Neural progenitor cell (in vitro differentiated cells): ENCODE measurements around the gene PRSS27. TPM values are rescaled to one million over a fixed set of nuclear protein-coding genes. Genes with fewer than 3 reads are reported as not detected.
A peak's percentile ranks its signal among the peaks of the same experiment; 100 is the strongest.
"Not testable (repeated sequence)": the region's sequence is repeated elsewhere in the genome, so short reads cannot be mapped to it uniquely, and the experiment has no call there.

Source experiments
- DNase-seq: peaks from one replicate; pipeline ENCODE4 v3.0.0-alpha.2; 2016; ENCODE audit warnings: low spot score
- H2AFZ ChIP-seq: fragments of 200-600 bp; sonication (generic); replicated peaks from 2 replicates; pipeline ENCODE4 v1.6.1; 2016; ENCODE audit warnings: antibody characterized with exemption
- H3F3A ChIP-seq: fragments of 200-600 bp; sonication (generic); 2 replicates; pipeline ENCODE4 v1.6.1; 2016; ENCODE audit warnings: antibody characterized with exemption, low read depth
- H3K27ac ChIP-seq: fragments of 200-600 bp; sonication (generic); 2 replicates; pipeline ENCODE4 v1.5.1; 2016; ENCODE audit warnings: mild to moderate bottlenecking
- H3K27me3 ChIP-seq: fragments of 200-600 bp; sonication (generic); 2 replicates; pipeline ENCODE4 v1.6.1; 2016; ENCODE audit warnings: mild to moderate bottlenecking, moderate library complexity
- H3K36me3 ChIP-seq: fragments of 200-600 bp; sonication (generic); 2 replicates; pipeline ENCODE4 v1.5.1; 2016
- H3K4me1 ChIP-seq: fragments of 200-600 bp; sonication (generic); 2 replicates; pipeline ENCODE4 v1.6.1; 2016; ENCODE audit warnings: mixed run types
- H3K4me2 ChIP-seq: fragments of 200-600 bp; sonication (generic); 2 replicates; pipeline ENCODE4 v1.6.1; 2016
- H3K4me3 ChIP-seq: fragments of 200-600 bp; sonication (generic); 2 replicates; pipeline ENCODE4 v1.5.1; 2016
- H3K79me2 ChIP-seq: fragments of 200-600 bp; sonication (generic); 2 replicates; pipeline ENCODE4 v1.6.1; 2016; ENCODE audit warnings: low read depth
- H3K9ac ChIP-seq: fragments of 200-600 bp; sonication (generic); 2 replicates; pipeline ENCODE4 v1.6.1; 2016
- H3K9me3 ChIP-seq: fragments of 200-600 bp; sonication (generic); 2 replicates; pipeline ENCODE4 v1.5.1; 2016; ENCODE audit warnings: low read depth
- H4K20me1 ChIP-seq: fragments of 200-600 bp; sonication (generic); 2 replicates; pipeline ENCODE4 v1.6.1; 2016; ENCODE audit warnings: low read depth
- H3K27ac Mint-ChIP-seq: 3 replicates; pipeline ENCODE4 v1.8.0; 2021; ENCODE audit warnings: mixed read lengths
- H3K27me3 Mint-ChIP-seq: 2 replicates; pipeline ENCODE4 v1.8.0; 2022; ENCODE audit warnings: low read depth, mild to moderate bottlenecking, inconsistent platforms, moderate library complexity, mixed read lengths; ENCODE audit not compliant: insufficient read depth
- H3K36me3 Mint-ChIP-seq: 3 replicates; pipeline ENCODE4 v1.8.0; 2021; ENCODE audit warnings: mixed read lengths
- H3K4me1 Mint-ChIP-seq: 3 replicates; pipeline ENCODE4 v1.8.0; 2021; ENCODE audit warnings: mixed read lengths
- H3K4me3 Mint-ChIP-seq: 3 replicates; pipeline ENCODE4 v1.8.0; 2021; ENCODE audit warnings: mild to moderate bottlenecking, moderate library complexity, mixed read lengths
- H3K9me3 Mint-ChIP-seq: 3 replicates; pipeline ENCODE4 v1.8.0; 2020; ENCODE audit warnings: mixed read lengths
- EZH2 ChIP-seq: fragments of 200-600 bp; sonication (generic); IDR thresholded peaks from 2 replicates; pipeline ENCODE4 v1.6.1; 2017; ENCODE audit warnings: antibody characterized with exemption, mild to moderate bottlenecking, moderate library complexity
- EZH2phosphoT487 ChIP-seq: fragments of 200-600 bp; sonication (generic); IDR thresholded peaks from 2 replicates; pipeline ENCODE4 v1.6.1; 2017; ENCODE audit warnings: antibody characterized with exemption
- total RNA-seq: library from RNA; depleted of rRNA; stranded (reverse); fragments of >200 nt; gene quantifications from 2 replicates; pipeline ENCODE4 v1.2.3, GENCODE V29; 2015; ENCODE audit warnings: low replicate concordance
- TF ChIP-seq, protein P1 (sequence below): fragments of 200-600 bp; sonication (generic); IDR thresholded peaks from 2 replicates; pipeline ENCODE4 v1.5.1; 2017; ENCODE audit warnings: antibody characterized with exemption, mild to moderate bottlenecking

Gene PRSS27
- total RNA-seq, 1 donor from 2014 or later: 1.8 TPM

DNA sequence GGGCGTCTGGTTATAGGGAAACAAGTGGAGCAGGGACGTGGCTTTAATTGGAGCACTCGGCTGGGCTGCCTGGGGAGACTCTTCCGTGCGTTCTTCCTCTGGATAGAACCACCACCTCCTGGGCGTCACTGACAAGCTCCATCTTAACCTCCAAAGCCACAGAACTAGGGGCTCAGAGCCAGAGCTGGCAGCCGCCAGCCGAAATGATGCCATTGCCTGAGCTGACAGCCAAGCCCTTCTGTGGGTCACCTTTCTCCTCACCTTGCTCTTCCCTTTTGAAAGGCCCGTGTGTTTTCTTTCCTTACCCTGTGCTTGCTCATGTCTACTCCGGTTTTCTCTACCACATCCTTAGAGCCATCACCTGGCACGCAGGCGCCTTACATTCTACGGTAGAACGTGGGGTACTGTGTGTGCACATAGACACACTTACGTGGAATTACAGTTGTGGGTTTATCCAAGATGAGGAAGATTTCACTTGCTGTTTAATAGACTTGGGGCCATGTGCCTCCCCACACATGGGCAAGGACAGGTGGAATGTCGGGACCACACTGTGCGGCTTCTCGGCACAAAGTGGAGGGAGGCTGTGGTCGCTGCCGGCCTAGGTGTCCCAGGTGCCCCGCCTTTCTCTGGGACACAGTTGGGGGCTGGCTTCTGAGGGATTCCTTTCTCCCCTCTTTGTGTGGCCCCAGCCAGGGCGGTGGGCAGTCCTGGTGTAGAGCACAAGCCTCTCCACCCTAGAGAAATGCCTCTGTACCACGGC is 41.6 kb downstream of the PRSS27 start:
- H3K4me1 Mint-ChIP-seq: peaks cover 13% of the 10 kb centered on the region
- not testable (repeated sequence) for DNase-seq, H3K27ac Mint-ChIP-seq, H3K27ac ChIP-seq, H3K4me1 ChIP-seq, H3K36me3 Mint-ChIP-seq, H4K20me1 ChIP-seq, H3K27me3 Mint-ChIP-seq, H3K9ac ChIP-seq, H3K9me3 Mint-ChIP-seq, H2AFZ ChIP-seq, H3K4me3 ChIP-seq, H3K4me2 ChIP-seq, H3K4me3 Mint-ChIP-seq, H3K27me3 ChIP-seq, H3K36me3 ChIP-seq, H3K9me3 ChIP-seq
- peaks cover 20% of the 10 kb centered on the region for H3F3A ChIP-seq
- H3K79me2 ChIP-seq: peaks cover 23% of the 10 kb centered on the region

DNA sequence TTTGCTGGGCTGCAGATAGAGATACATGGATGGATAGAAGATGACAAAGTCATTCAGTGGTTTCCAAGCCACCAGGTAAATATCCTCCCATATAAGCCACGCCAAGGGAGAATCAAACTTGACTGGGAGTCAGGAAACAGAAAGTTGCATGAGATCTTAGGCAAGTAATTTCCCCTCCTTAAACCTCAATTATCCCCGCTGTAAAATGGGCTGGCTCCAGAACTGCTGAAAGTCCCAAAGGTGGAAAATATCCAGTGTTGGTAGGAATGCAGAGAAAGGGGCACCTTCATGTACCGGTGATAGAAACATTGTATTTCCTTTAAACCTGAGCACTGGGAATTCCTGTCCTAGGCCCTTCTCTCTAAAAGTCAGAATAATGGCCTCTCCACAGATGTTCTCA is 43.1 kb downstream of the PRSS27 start:
- H4K20me1 ChIP-seq, H3K4me3 Mint-ChIP-seq, H3K27me3 Mint-ChIP-seq, H3K27me3 ChIP-seq, H3K36me3 ChIP-seq, H3K9me3 Mint-ChIP-seq, H3K9me3 ChIP-seq, H3K4me3 ChIP-seq, H3K36me3 Mint-ChIP-seq, H3K27ac ChIP-seq, H3K4me2 ChIP-seq, H3K9ac ChIP-seq, DNase-seq, H2AFZ ChIP-seq: not testable (repeated sequence)
- H3F3A ChIP-seq: peaks cover 27% of the 10 kb centered on the region
- Mint-ChIP-seq H3K4me1 (peaks cover 13% of the 10 kb centered on the region), H3K27ac (peak overlapping the region; percentile 76)
- peaks cover 20% of the 10 kb centered on the region for H3K79me2 ChIP-seq
- H3K4me1 ChIP-seq: peaks cover 13% of the 10 kb centered on the region

DNA sequence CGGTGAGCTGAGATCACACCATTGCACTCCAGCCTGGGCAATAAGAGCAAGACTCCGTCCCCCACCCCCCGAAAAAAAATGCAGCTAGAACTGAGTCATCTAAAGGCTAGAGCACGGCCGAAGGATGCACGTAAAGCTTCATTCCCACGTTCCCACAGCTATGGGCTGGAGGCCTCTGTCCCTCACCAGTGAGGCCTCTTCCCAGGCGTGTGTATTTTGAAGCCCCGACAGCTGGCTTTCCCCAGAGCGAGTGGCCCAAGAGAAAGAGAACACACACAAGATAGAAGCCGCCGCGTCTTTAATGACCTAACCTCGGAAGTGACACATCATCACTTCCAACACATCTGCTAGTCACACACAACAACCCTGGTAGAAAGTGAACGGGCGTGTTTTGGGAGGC is 44.3 kb downstream of the PRSS27 start:
- peaks cover 2% of the 10 kb centered on the region for H3K36me3 Mint-ChIP-seq
- Histone ChIP-seq H3K27me3 (no peaks in the 10 kb centered on the region), H2AFZ (no peak overlapping the region), H3K9ac (no peak overlapping the region), H3K4me2 (no peak overlapping the region), H3K4me1 (peaks cover 6% of the 10 kb centered on the region), H4K20me1 (peaks cover 14% of the 10 kb centered on the region), H3K9me3 (no peaks in the 10 kb centered on the region), H3K27ac (no peak overlapping the region), H3K79me2 (peaks cover 13% of the 10 kb centered on the region), H3K4me3 (no peak overlapping the region), H3F3A (peaks cover 21% of the 10 kb centered on the region), H3K36me3 (no peaks in the 10 kb centered on the region)
- TF ChIP-seq EZH2phosphoT487: no peak
- TF ChIP-seq, protein P1, sequence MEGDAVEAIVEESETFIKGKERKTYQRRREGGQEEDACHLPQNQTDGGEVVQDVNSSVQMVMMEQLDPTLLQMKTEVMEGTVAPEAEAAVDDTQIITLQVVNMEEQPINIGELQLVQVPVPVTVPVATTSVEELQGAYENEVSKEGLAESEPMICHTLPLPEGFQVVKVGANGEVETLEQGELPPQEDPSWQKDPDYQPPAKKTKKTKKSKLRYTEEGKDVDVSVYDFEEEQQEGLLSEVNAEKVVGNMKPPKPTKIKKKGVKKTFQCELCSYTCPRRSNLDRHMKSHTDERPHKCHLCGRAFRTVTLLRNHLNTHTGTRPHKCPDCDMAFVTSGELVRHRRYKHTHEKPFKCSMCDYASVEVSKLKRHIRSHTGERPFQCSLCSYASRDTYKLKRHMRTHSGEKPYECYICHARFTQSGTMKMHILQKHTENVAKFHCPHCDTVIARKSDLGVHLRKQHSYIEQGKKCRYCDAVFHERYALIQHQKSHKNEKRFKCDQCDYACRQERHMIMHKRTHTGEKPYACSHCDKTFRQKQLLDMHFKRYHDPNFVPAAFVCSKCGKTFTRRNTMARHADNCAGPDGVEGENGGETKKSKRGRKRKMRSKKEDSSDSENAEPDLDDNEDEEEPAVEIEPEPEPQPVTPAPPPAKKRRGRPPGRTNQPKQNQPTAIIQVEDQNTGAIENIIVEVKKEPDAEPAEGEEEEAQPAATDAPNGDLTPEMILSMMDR: no peak
- no peak for TF ChIP-seq EZH2
- H3K4me1 Mint-ChIP-seq: peaks cover 10% of the 10 kb centered on the region
- DNase-seq: no peak
- no peak overlapping the region for H3K4me3 Mint-ChIP-seq
- no peak overlapping the region for H3K27ac Mint-ChIP-seq
- H3K27me3 Mint-ChIP-seq: peaks cover 2% of the 10 kb centered on the region
- H3K9me3 Mint-ChIP-seq: no peaks in the 10 kb centered on the region

DNA sequence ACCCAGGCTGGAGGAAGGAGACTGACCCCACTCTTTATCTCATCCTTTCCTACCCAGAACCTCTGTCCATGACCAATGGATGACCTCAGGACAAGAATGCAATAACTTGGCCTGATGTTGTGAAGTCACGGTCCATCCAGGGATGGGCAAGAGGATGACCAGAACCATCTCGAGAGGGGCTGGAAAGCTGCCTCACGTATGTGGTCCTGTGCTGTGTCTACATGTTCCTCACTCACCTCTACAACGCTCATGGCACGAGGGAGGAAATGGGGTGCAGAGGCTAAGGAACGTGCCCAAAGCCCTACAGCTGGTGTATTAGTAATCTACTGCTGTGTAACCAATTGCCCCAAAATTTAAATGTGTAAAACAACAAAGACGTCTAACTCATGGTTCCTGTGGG is 45.0 kb downstream of the PRSS27 start:
- H3K79me2 ChIP-seq: peaks cover 13% of the 10 kb centered on the region
- Mint-ChIP-seq H3K9me3 (no peaks in the 10 kb centered on the region), H3K27ac (peak overlapping the region; percentile 24), H3K4me3 (peak overlapping the region; percentile 3), H3K4me1 (peaks cover 12% of the 10 kb centered on the region), H3K27me3 (peaks cover 3% of the 10 kb centered on the region), H3K36me3 (peaks cover 2% of the 10 kb centered on the region)
- peaks cover 14% of the 10 kb centered on the region for H4K20me1 ChIP-seq
- TF ChIP-seq, protein P1: no peak
- no peak for TF ChIP-seq EZH2phosphoT487
- TF ChIP-seq EZH2: no peak
- H3K27ac ChIP-seq: no peak overlapping the region
- no peak overlapping the region for H2AFZ ChIP-seq
- no peaks in the 10 kb centered on the region for H3K27me3 ChIP-seq
- H3K4me1 ChIP-seq: peaks cover 6% of the 10 kb centered on the region
- peaks cover 21% of the 10 kb centered on the region for H3F3A ChIP-seq
- no peak overlapping the region for H3K9ac ChIP-seq
- no peak overlapping the region for H3K4me3 ChIP-seq
- no peaks in the 10 kb centered on the region for H3K9me3 ChIP-seq
- no peaks in the 10 kb centered on the region for H3K36me3 ChIP-seq
- H3K4me2 ChIP-seq: no peak overlapping the region
- no peak for DNase-seq
